SU-DHL-6 (cell line): ENCODE results near the gene PCDH12.

Experiments
- H2AFZ ChIP-seq: fragments of 200-600 bp; sonication (generic); 2 replicates; pipeline ENCODE4 v1.6.1; 2014; ENCODE audit warnings: low read depth, mild to moderate bottlenecking, moderate library complexity, mixed read lengths, antibody characterized with exemption, low read length; ENCODE audit not compliant: severe bottlenecking
- H3F3A ChIP-seq: fragments of 200-600 bp; shearing (Covaris generic); 2 replicates; pipeline ENCODE4 v1.6.0; 2016; ENCODE audit warnings: antibody characterized with exemption, mild to moderate bottlenecking; ENCODE audit not compliant: insufficient read depth
- H3K27ac ChIP-seq: fragments of 200-600 bp; sonication (generic); 2 replicates; pipeline ENCODE4 v1.5.1; 2016; ENCODE audit warnings: low read depth, mild to moderate bottlenecking, low read length, moderate library complexity, mixed read lengths
- H3K27me3 ChIP-seq: fragments of 200-600 bp; sonication (generic), shearing (Covaris generic); 2 replicates; pipeline ENCODE4 v1.6.0; 2014; ENCODE audit warnings: mild to moderate bottlenecking, low read length
- H3K36me3 ChIP-seq: fragments of 200-600 bp; sonication (generic); 2 replicates; pipeline ENCODE4 v1.6.1; 2014; ENCODE audit warnings: mild to moderate bottlenecking, low read length, mixed read lengths
- H3K4me2 ChIP-seq: fragments of 300-600, 200-600 bp; shearing (Covaris generic), sonication (generic); 2 replicates; pipeline ENCODE4 v1.6.0; 2014; ENCODE audit warnings: low read length, low read depth, mild to moderate bottlenecking; ENCODE audit not compliant: poor library complexity, severe bottlenecking
- H3K4me3 ChIP-seq: fragments of 200-600 bp; sonication (generic); 2 replicates; pipeline ENCODE4 v1.5.1; 2014; ENCODE audit warnings: antibody characterized with exemption, low read length, mild to moderate bottlenecking, mixed read lengths; ENCODE audit not compliant: insufficient read depth, poor library complexity, severe bottlenecking
- H3K79me2 ChIP-seq: fragments of 200-600 bp; sonication (generic); 2 replicates; pipeline ENCODE4 v1.6.1; 2014; ENCODE audit warnings: mild to moderate bottlenecking, low read length, moderate library complexity; ENCODE audit not compliant: insufficient read depth
- H3K9ac ChIP-seq: fragments of 200-600 bp; sonication (generic); 2 replicates; pipeline ENCODE4 v1.7.0; 2014; ENCODE audit warnings: mild to moderate bottlenecking, low read length
- H3K9me2 ChIP-seq: fragments of 200-600 bp; sonication (generic); replicated peaks from 2 replicates; pipeline ENCODE4 v1.6.1; 2014; ENCODE audit warnings: low read length; ENCODE audit not compliant: insufficient read depth
- H3K9me3 ChIP-seq: fragments of 200-600 bp; sonication (generic); 2 replicates; pipeline ENCODE4 v1.6.1; 2014; ENCODE audit warnings: low read length, mixed read lengths; ENCODE audit not compliant: insufficient read depth
- H4K20me1 ChIP-seq: fragments of 200-600 bp; sonication (generic); 2 replicates; pipeline ENCODE4 v1.6.1; 2014; ENCODE audit warnings: low read depth, mild to moderate bottlenecking, antibody characterized with exemption, low read length, moderate library complexity, mixed read lengths
- EZH2phosphoT487 ChIP-seq: fragments of 200-600 bp; sonication (generic), shearing (Covaris generic); conservative IDR thresholded peaks from 2 replicates; pipeline ENCODE4 v1.6.1; 2018; ENCODE audit warnings: mild to moderate bottlenecking, antibody characterized with exemption, low read length, moderate library complexity, mixed read lengths
- TF ChIP-seq, protein P1 (sequence below): fragments of 200-600 bp; sonication (generic); IDR thresholded peaks from one replicate; pipeline ENCODE4 v1.5.1; 2017; ENCODE audit warnings: antibody characterized with exemption, mild to moderate bottlenecking, low read length, moderate library complexity; ENCODE audit not compliant: insufficient read depth, poor library complexity, severe bottlenecking

PCDH12 gene

GRCh38 chr5:141952020-141952419 lies 6.0 kb downstream of the PCDH12 start:
- no peak overlapping the region for H3K4me2 ChIP-seq
- TF ChIP-seq EZH2phosphoT487, result no peak
- TF ChIP-seq, protein P1, sequence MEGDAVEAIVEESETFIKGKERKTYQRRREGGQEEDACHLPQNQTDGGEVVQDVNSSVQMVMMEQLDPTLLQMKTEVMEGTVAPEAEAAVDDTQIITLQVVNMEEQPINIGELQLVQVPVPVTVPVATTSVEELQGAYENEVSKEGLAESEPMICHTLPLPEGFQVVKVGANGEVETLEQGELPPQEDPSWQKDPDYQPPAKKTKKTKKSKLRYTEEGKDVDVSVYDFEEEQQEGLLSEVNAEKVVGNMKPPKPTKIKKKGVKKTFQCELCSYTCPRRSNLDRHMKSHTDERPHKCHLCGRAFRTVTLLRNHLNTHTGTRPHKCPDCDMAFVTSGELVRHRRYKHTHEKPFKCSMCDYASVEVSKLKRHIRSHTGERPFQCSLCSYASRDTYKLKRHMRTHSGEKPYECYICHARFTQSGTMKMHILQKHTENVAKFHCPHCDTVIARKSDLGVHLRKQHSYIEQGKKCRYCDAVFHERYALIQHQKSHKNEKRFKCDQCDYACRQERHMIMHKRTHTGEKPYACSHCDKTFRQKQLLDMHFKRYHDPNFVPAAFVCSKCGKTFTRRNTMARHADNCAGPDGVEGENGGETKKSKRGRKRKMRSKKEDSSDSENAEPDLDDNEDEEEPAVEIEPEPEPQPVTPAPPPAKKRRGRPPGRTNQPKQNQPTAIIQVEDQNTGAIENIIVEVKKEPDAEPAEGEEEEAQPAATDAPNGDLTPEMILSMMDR, result no peak

GRCh38 chr5:141951332-141951781 lies 6.6 kb downstream of the PCDH12 start:
- TF ChIP-seq, protein P1, result peak; percentile 42
- no peak for TF ChIP-seq EZH2phosphoT487
- Histone ChIP-seq H3F3A (no peaks in the 10 kb centered on the region), H4K20me1 (no peaks in the 10 kb centered on the region), H3K4me3 (no peak overlapping the region), H3K27ac (no peak overlapping the region), H3K79me2 (no peaks in the 10 kb centered on the region), H3K36me3 (no peaks in the 10 kb centered on the region), H3K9me3 (no peaks in the 10 kb centered on the region), H2AFZ (no peak overlapping the region), H3K9ac (no peak overlapping the region), H3K9me2 (no peaks in the 10 kb centered on the region), H3K4me2 (no peak overlapping the region), H3K27me3 (no peaks in the 10 kb centered on the region)

More at GRCh38 chr5:141952020-141952419, 6.0 kb downstream of the PCDH12 start:
- Histone ChIP-seq H3K36me3 (no peaks in the 10 kb centered on the region), H3K9me3 (no peaks in the 10 kb centered on the region), H2AFZ (no peak overlapping the region), H3K9me2 (no peaks in the 10 kb centered on the region), H3K27ac (no peak overlapping the region), H3K79me2 (no peaks in the 10 kb centered on the region), H3K4me3 (no peak overlapping the region), H3K27me3 (no peaks in the 10 kb centered on the region), H3K9ac (no peak overlapping the region), H3F3A (no peaks in the 10 kb centered on the region), H4K20me1 (no peaks in the 10 kb centered on the region)

GRCh38 chr5:141950207-141951005 lies 7.6 kb downstream of the PCDH12 start:
- Histone ChIP-seq H3K27me3 (no peaks in the 10 kb centered on the region), H3F3A (no peaks in the 10 kb centered on the region), H3K27ac (no peak overlapping the region), H3K4me3 (no peak overlapping the region), H3K9me2 (no peaks in the 10 kb centered on the region), H4K20me1 (no peaks in the 10 kb centered on the region), H3K9me3 (no peaks in the 10 kb centered on the region), H3K79me2 (no peaks in the 10 kb centered on the region), H3K9ac (no peak overlapping the region), H3K36me3 (no peaks in the 10 kb centered on the region), H3K4me2 (no peak overlapping the region), H2AFZ (no peak overlapping the region)
- TF ChIP-seq, protein P1, result no peak
- TF ChIP-seq EZH2phosphoT487, result no peak
